Adipose tissue (tissue), 3 donors: ENCODE data around the gene USP22. TPM values are rescaled to one million over a fixed set of nuclear protein-coding genes. Genes with fewer than 3 reads are reported as not detected.

ENCODE experiments used
- H3K27ac ChIP-seq: one replicate; pipeline ENCODE4 v1.5.1; 2013; ENCODE audit warnings: low read depth, low read length
- WGBS, 3 donors: extraction: QIAGEN DNeasy Blood & Tissue Kit; methylation state at CpG; one replicate each; pipeline ENCODE4 v1.1.7; 2013; 5-methylcytosine and 5-hydroxymethylcytosine counted together
- polyA plus RNA-seq, 3 donors: library from polyadenylated mRNA; stranded (reverse); fragments of 200-250 nt; gene quantifications; one replicate each; pipeline ENCODE4 v1.2.3, GENCODE V29; 2013
- donor health status: healthy with polysubstance abuse.
- donor health status: Bipolar disorder and iron deficiency.
- donor health status: healthy.

The USP22 gene
- polyA plus RNA-seq, 3 donors = 37.8 to 47.9 (median 43.5) TPM

- WGBS, 3 donors = 29 to 34% (median 29%) methylated on average over 7 of the region's 7 CpGs
- H3K27ac ChIP-seq = no peak overlapping the region
Observed at GRCh38 chr17:21029036-21029435, 13.8 kb downstream of the USP22 start.

- 68 to 81% (median 77%) methylated on average over 13 of the region's 13 CpGs for WGBS, 3 donors
- no peak overlapping the region for H3K27ac ChIP-seq
Observed at GRCh38 chr17:21028192-21028591, 14.6 kb downstream of the USP22 start.

- 87 to 88% (median 87%) methylated on average over 14 of the region's 14 CpGs for WGBS, 3 donors
- H3K27ac ChIP-seq = no peak overlapping the region
Observed at GRCh38 chr17:21027031-21027430, 15.8 kb downstream of the USP22 start.

DNA sequence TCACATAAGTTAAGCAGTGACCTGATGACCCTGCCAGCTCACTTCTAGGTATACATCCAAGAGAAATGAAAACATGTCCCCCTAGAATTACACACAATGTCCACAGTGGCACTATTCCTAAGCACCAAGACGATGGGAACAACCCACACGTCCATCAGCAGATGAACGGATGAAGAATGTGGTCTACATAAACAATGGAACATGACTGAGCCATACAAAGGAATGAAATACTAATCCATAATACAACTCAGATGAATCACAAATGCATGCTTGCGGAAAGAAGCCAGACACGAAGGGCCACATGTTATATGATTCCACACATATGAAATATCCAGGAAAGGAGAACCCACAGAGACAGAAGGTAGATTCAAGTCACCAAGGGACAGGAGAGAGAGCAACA, 17.4 kb downstream of the USP22 start:
- 71 to 83% (median 82%) methylated on average over 5 of the region's 5 CpGs for WGBS, 3 donors

DNA sequence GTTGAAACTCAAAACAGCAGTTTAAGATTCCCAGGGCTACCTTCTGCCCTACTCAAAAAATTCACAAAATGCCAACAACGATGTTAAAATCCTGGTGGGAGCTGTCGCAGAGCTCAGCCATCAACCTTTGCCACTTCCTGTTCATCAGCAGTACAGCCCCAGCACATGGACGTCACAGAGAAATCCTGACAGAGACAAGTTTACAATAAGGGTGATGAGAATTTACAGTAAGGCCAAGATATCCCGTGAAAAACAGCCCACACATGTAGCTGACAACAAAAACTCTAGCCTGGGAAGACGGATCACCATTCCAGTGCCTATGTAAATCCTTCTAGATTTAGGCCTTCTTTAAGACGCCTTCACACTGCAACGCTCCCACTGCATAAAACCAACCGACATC, 18.8 kb downstream of the USP22 start:
- 49 to 58% (median 51%) methylated on average over 8 of the region's 8 CpGs for WGBS, 3 donors
- no peak overlapping the region for H3K27ac ChIP-seq

More for the DNA sequence above, 17.4 kb downstream of the USP22 start:
- no peak overlapping the region for H3K27ac ChIP-seq

- H3K27ac ChIP-seq = no peak overlapping the region
- WGBS, 3 donors = 77 to 83% (median 78%) methylated on average over 7 of the region's 7 CpGs
Observed at GRCh38 chr17:21021208-21021803, 21.5 kb downstream of the USP22 start.

DNA sequence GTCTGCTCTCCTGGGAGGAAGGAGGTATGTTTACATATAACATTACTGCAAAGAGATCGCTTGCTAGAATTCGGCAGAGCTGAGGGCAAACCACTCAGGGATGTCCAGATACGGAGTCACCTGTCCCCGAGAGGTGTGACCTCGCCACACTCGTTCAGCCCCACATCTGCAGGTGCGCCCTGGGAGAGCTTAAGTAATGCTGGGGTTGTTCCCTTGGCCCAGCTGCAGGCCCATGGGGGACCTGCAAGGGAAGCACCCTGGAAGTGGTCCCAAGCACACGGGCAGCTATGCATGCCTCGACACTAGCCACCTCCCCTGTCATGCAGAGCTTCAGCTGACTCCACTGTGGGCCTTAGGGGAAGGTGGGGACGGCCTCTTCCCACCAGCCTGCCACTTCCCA, 22.2 kb downstream of the USP22 start:
- no peak overlapping the region for H3K27ac ChIP-seq
- 67 to 71% (median 67%) methylated on average over 10 of the region's 10 CpGs for WGBS, 3 donors

DNA sequence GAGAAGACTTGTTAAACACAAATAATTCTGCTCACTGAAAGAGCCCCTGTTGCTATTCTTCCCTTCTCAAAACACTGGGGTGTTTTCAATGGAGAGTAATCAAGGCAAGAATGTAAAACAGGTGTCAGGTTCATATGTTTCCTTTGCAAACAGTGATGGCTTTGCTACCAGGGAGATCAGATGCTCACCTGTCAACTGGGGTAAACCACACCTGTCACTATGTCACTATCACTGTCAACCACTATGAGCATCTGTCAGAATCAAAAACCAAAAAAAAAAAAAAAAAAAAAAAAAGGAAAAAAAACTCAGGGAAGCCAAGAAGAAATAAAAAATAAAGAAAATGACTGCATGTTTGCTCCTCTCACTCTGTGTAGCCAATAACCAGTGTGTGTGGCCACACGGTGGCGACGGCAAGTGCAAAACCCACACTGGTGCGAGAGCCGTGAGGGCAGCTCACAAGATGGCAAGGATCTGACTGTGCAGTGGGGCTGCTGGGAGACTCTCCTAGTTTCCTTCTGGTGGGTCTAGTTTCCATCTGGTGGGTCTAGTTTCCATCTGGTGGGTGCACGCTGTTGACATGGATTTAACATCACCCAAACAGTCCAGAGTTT, 22.7 kb downstream of the USP22 start:
- no peak overlapping the region for H3K27ac ChIP-seq
- WGBS, 3 donors = 64 to 76% (median 66%) methylated on average over 6 of the region's 6 CpGs

GRCh38 chr17:21018894-21019293, 23.9 kb downstream of the USP22 start:
- H3K27ac ChIP-seq = no peak overlapping the region
- WGBS, 3 donors = 77 to 89% (median 86%) methylated on average over 9 of the region's 9 CpGs

DNA sequence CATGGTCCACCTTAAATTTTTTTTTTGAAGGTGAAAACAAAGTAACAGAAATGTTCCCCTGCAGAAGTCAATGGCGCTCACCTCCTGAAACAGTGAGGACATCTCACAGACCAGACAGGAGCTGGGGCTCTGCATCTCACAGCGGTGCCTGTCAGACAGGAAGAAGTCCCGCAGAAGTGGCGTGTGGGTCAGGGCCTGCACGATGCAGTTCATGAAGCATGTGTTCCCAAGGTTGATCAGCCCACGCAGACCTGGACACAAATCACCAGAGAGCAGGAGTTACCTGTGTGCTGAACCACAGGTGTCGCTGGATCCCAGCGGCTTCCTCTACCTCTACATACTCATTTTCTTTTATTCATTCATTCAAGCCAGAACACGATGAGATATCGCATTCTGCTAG, 24.9 kb downstream of the USP22 start:
- 78 to 88% (median 82%) methylated on average over 10 of the region's 10 CpGs for WGBS, 3 donors
- H3K27ac ChIP-seq = no peak overlapping the region

DNA sequence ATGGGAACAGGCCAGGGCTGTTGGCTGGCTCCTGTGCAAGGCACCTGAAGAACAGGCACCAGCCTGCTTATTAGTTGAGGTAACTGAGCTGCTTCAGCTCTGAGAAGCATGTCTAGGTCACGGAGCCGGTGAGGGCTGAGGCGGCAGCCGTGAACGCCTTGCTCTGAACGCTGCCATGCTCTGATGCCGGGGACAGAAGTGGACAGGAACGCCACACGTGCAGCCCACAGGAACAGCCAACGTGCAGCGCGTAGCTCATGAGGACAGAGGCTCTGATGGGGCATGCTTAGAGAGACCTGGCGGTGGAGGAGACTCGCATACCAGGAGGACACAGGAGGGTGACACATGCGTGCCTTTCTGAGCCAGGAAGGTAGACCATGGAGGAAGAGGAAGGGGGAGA, 25.6 kb downstream of the USP22 start:
- H3K27ac ChIP-seq = no peak overlapping the region
- whole genome bisulfite sequencing, 3 donors = 92 to 95% (median 92%) methylated on average over 15 of the region's 15 CpGs

- 87 to 90% (median 90%) methylated on average over 7 of the region's 7 CpGs for WGBS, 3 donors
- H3K27ac ChIP-seq = no peak overlapping the region
Observed at GRCh38 chr17:21016826-21017225, 26.0 kb downstream of the USP22 start.

- 74 to 81% (median 80%) methylated on average over 15 of the region's 15 CpGs for WGBS, 3 donors
- no peak overlapping the region for H3K27ac ChIP-seq
Observed at GRCh38 chr17:21015564-21015963, 27.2 kb downstream of the USP22 start.

- H3K27ac ChIP-seq = no peak overlapping the region
- 82 to 92% (median 91%) methylated on average over 11 of the region's 11 CpGs for WGBS, 3 donors
Observed at GRCh38 chr17:21014498-21014897, 28.3 kb downstream of the USP22 start.

DNA sequence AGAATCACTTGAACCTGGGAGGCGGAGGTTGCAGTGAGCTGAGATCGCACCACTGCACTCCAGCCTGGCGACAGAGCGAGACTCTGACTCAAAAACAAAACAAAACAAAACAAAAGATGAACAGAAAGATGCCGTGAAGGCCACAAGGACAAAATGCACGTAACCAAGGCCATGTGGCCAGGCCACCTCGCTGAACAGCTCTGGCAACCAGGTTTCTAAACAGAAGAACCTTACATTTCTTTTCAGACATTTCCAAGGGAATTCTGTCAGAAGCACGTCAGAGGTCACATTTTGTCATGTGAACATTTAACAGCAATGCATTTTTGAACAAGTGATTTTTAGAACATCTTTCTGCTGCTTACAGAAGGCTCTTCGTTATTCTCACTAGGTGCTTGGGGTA, 28.8 kb downstream of the USP22 start:
- H3K27ac ChIP-seq = no peak overlapping the region
- 88 to 93% (median 91%) methylated on average over 9 of the region's 9 CpGs for WGBS, 3 donors

DNA sequence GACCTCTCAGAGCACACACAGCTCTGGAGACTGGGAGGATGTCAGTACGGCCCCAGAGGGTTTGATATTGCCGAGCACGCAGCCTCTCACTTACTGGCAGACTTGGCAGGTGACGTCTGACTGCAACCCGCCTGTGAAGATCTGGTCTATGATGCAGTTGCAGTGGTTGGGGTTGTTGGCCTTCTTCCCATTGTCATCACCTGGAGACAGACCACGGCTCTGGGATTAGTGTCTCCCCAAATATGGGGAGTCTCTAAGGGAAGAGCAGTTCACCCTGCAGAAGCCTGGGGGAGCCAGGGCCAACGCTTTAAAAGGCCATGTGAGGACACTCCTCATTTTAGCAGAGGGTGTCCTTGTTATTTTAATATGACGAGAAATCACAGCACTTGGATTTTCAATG, 30.1 kb downstream of the USP22 start:
- no peak overlapping the region for H3K27ac ChIP-seq
- WGBS, 3 donors = 79 to 80% (median 80%) methylated on average over 8 of the region's 8 CpGs

- 84 to 89% (median 88%) methylated on average over 27 of the region's 27 CpGs for WGBS, 3 donors
Observed at GRCh38 chr17:21010705-21011596, 31.9 kb downstream of the USP22 start.

GRCh38 chr17:21008992-21009671, 33.7 kb downstream of the USP22 start:
- H3K27ac ChIP-seq = no peak overlapping the region
- 83 to 88% (median 87%) methylated on average over 10 of the region's 10 CpGs for WGBS, 3 donors

More at GRCh38 chr17:21010705-21011596, 31.9 kb downstream of the USP22 start:
- H3K27ac ChIP-seq = no peak overlapping the region
